ENCODE results near the gene SLC37A4.
A peak's percentile ranks its signal among the peaks of the same experiment; 100 is the strongest.
"Not testable (repeated sequence)": the region's sequence is repeated elsewhere in the genome, so short reads cannot be mapped to it uniquely, and the experiment has no call there.

SLC37A4 gene

GRCh38 chr11:119041821-119042514 lies 11.3 kb upstream of the SLC37A4 start:
- no peak for DNase-seq (ENCODE audit: low spot score)

GRCh38 chr11:119039471-119039870 lies 8.8 kb upstream of the SLC37A4 start:
- not testable (repeated sequence) for DNase-seq (ENCODE audit: low spot score)

- no peak for DNase-seq (ENCODE audit: low spot score)
These were observed 8.2 kb upstream of the SLC37A4 start for GRCh38 chr11:119038884-119039283.

GRCh38 chr11:119034813-119035212 lies 4.1 kb upstream of the SLC37A4 start:
- DNase-seq (ENCODE audit: low spot score) = no peak

- DNase-seq (ENCODE audit: low spot score) = not testable (repeated sequence)
These were observed 2.7 kb upstream of the SLC37A4 start for GRCh38 chr11:119033421-119033820.

- no peak for DNase-seq (ENCODE audit: low spot score)
These were observed 1.2 kb upstream of the SLC37A4 start for GRCh38 chr11:119031912-119032280.

GRCh38 chr11:119030029-119030328 lies 698 bp downstream of the SLC37A4 start:
- DNase-seq (ENCODE audit: low spot score) = no peak

- DNase-seq (ENCODE audit: low spot score) = peak; percentile 38
These were observed 1.2 kb downstream of the SLC37A4 start for GRCh38 chr11:119029340-119030028.

GRCh38 chr11:119029069-119029339 lies 1.7 kb downstream of the SLC37A4 start:
- DNase-seq (ENCODE audit: low spot score) = no peak

GRCh38 chr11:119028346-119029068 lies 2.2 kb downstream of the SLC37A4 start:
- no peak for DNase-seq (ENCODE audit: low spot score)

- DNase-seq (ENCODE audit: low spot score) = no peak
These were observed 2.9 kb downstream of the SLC37A4 start for GRCh38 chr11:119027561-119028345.

- no peak for DNase-seq (ENCODE audit: low spot score)
These were observed 3.7 kb downstream of the SLC37A4 start for GRCh38 chr11:119026970-119027369.

GRCh38 chr11:119025978-119026766 lies 4.5 kb downstream of the SLC37A4 start:
- no peak for DNase-seq (ENCODE audit: low spot score)

GRCh38 chr11:119025541-119025940 lies 5.1 kb downstream of the SLC37A4 start:
- no peak for DNase-seq (ENCODE audit: low spot score)

GRCh38 chr11:119025099-119025473 lies 5.6 kb downstream of the SLC37A4 start:
- DNase-seq (ENCODE audit: low spot score) = no peak

GRCh38 chr11:119024430-119025098 lies 6.1 kb downstream of the SLC37A4 start:
- DNase-seq (ENCODE audit: low spot score) = no peak

- DNase-seq (ENCODE audit: low spot score) = no peak
These were observed 6.9 kb downstream of the SLC37A4 start for GRCh38 chr11:119023741-119024140.

- no peak for DNase-seq (ENCODE audit: low spot score)
These were observed 9.0 kb downstream of the SLC37A4 start for GRCh38 chr11:119021631-119022030.

GRCh38 chr11:119019996-119020395 lies 10.7 kb downstream of the SLC37A4 start:
- DNase-seq (ENCODE audit: low spot score) = no peak

- peak; percentile 99 for DNase-seq (ENCODE audit: low spot score)
These were observed 12.4 kb downstream of the SLC37A4 start, which contains the start of the genes RPS25 and TRAPPC4 for GRCh38 chr11:119018074-119018938. RPS25 (minus strand) TSS chr11:119018343; CDS start chr11:119018284, 59 bp downstream. TRAPPC4 (plus strand) TSS chr11:119018766; CDS start chr11:119018796, 30 bp downstream.
